ENCODE results near the gene MYLK.

DNA sequence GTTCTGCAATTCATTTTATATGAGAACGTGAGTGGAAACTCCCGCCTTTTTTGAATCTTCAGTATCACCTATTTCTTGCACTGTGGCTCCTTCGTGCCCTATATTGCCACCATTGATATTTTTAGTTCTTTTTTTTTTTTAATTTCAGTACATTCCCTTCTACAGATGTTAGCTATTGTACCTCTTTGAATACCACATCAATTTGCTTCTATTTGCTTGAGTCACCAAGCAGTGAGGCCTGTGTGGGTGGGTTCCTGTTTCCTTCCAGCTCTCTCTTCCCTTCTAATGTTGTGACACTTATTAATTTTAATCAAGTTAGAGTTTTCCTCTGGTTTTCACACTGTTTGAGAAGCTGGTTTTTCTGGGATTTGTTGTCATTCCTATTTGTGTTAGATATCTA lies 308.0 kb downstream of the MYLK start:
- TF ChIP-seq POLR2A (IDR thresholded peaks at IDR 0.05): no peak
- TF ChIP-seq, protein P1, sequence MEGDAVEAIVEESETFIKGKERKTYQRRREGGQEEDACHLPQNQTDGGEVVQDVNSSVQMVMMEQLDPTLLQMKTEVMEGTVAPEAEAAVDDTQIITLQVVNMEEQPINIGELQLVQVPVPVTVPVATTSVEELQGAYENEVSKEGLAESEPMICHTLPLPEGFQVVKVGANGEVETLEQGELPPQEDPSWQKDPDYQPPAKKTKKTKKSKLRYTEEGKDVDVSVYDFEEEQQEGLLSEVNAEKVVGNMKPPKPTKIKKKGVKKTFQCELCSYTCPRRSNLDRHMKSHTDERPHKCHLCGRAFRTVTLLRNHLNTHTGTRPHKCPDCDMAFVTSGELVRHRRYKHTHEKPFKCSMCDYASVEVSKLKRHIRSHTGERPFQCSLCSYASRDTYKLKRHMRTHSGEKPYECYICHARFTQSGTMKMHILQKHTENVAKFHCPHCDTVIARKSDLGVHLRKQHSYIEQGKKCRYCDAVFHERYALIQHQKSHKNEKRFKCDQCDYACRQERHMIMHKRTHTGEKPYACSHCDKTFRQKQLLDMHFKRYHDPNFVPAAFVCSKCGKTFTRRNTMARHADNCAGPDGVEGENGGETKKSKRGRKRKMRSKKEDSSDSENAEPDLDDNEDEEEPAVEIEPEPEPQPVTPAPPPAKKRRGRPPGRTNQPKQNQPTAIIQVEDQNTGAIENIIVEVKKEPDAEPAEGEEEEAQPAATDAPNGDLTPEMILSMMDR (IDR thresholded peaks at IDR 0.05): no peak

Measured in lower leg skin (tissue), 3 donors.